ENCODE data around the gene PAOX. TPM values are rescaled to one million over a fixed set of nuclear protein-coding genes. Genes with fewer than 3 reads are reported as not detected.

Gene PAOX
- total and polyA plus RNA-seq, 2 of the 13 experiments (the other 11 are each of a cell fraction or from before 2014, with no cell fraction given), result 0.49 to 0.77 TPM

- TF ChIP-seq PAXIP1 (CRISPR knock-in tag; conservative IDR thresholded peaks at IDR 0.05) (peak; percentile 72; the same call in 1 of the 2 replicates), ZNF512B (CRISPR knock-in tag; IDR thresholded peaks at IDR 0.05; ENCODE audit: borderline replicate concordance) (no peak), NR2F2 (IDR thresholded peaks at IDR 0.05; ENCODE audit: borderline replicate concordance, low read depth) (peak; percentile 90), ZUFSP (CRISPR knock-in tag; IDR thresholded peaks at IDR 0.05; ENCODE audit: borderline replicate concordance) (no peak), ZFP37 (CRISPR knock-in tag; IDR thresholded peaks at IDR 0.05; ENCODE audit: borderline replicate concordance) (no peak), ZNF709 (CRISPR knock-in tag; IDR thresholded peaks at IDR 0.05) (peak; percentile 42; the same call in 1 of the 2 replicates), RAD51 (IDR thresholded peaks at IDR 0.05; ENCODE audit: borderline replicate concordance) (no peak), ZNF687 (CRISPR knock-in tag; IDR thresholded peaks at IDR 0.05) (peak; percentile 81), MED8 (CRISPR knock-in tag; IDR thresholded peaks at IDR 0.05; ENCODE audit: insufficient replicate concordance) (no peak), XRCC5 (optimal IDR thresholded peaks at IDR 0.05; ENCODE audit: low read length) (no peak), GLI4 (CRISPR knock-in tag; IDR thresholded peaks at IDR 0.05; ENCODE audit: borderline replicate concordance) (no peak), E2F5 (CRISPR knock-in tag; conservative IDR thresholded peaks at IDR 0.05) (no peak), KMT2A (CRISPR knock-in tag; IDR thresholded peaks at IDR 0.05) (no peak), ATF1 (CRISPR knock-in tag; IDR thresholded peaks at IDR 0.05) (no peak), ZNF589 (CRISPR knock-in tag; conservative IDR thresholded peaks at IDR 0.05) (no peak)
These were observed 31.1 kb upstream of the PAOX start (continued) for GRCh38 chr10:133347710-133348517.

All from HepG2 (cell line).